Islet of Langerhans (tissue), 1 donor: ENCODE measurements around the gene SLC25A13.

Experiments used
- FAIRE-seq: peaks from one replicate; lab custom pipeline; 2011; peaks lifted over from hg19 to GRCh38; lab: Jason Lieb, UNC

The SLC25A13 gene

GRCh38 chr7:96322373-96322695 is 436 bp upstream of the SLC25A13 start:
- no peak for FAIRE-seq

- FAIRE-seq, result no peak
Measured at GRCh38 chr7:96321031-96321657, 754 bp downstream of the SLC25A13 start.

GRCh38 chr7:96320442-96320841 is 1.5 kb downstream of the SLC25A13 start:
- FAIRE-seq, result no peak

- FAIRE-seq, result no peak
Measured at GRCh38 chr7:96319439-96319838, 2.5 kb downstream of the SLC25A13 start.

- no peak for FAIRE-seq
Measured at GRCh38 chr7:96316949-96317348, 4.9 kb downstream of the SLC25A13 start.

GRCh38 chr7:96315125-96315512 is 6.8 kb downstream of the SLC25A13 start:
- FAIRE-seq, result no peak

- no peak for FAIRE-seq
Measured at GRCh38 chr7:96314402-96315124, 7.3 kb downstream of the SLC25A13 start.

GRCh38 chr7:96313940-96314339 is 8.0 kb downstream of the SLC25A13 start:
- no peak for FAIRE-seq

GRCh38 chr7:96312502-96312901 is 9.4 kb downstream of the SLC25A13 start:
- FAIRE-seq, result no peak

GRCh38 chr7:96311967-96312366 is 9.9 kb downstream of the SLC25A13 start:
- no peak for FAIRE-seq

GRCh38 chr7:96310110-96310509 is 11.8 kb downstream of the SLC25A13 start:
- no peak for FAIRE-seq

GRCh38 chr7:96308950-96309263 is 13.0 kb downstream of the SLC25A13 start:
- FAIRE-seq, result no peak

GRCh38 chr7:96308253-96308949 is 13.5 kb downstream of the SLC25A13 start:
- FAIRE-seq, result peak; percentile 36

- FAIRE-seq, result no peak
Measured at GRCh38 chr7:96306385-96307125, 15.3 kb downstream of the SLC25A13 start.

GRCh38 chr7:96305915-96306314 is 16.0 kb downstream of the SLC25A13 start:
- FAIRE-seq, result no peak

GRCh38 chr7:96304573-96304972 is 17.3 kb downstream of the SLC25A13 start:
- FAIRE-seq, result no peak

GRCh38 chr7:96303686-96304443 is 18.0 kb downstream of the SLC25A13 start:
- no peak for FAIRE-seq

GRCh38 chr7:96303105-96303685 is 18.7 kb downstream of the SLC25A13 start:
- no peak for FAIRE-seq

- FAIRE-seq, result no peak
Measured at GRCh38 chr7:96300986-96301385, 20.9 kb downstream of the SLC25A13 start.

- no peak for FAIRE-seq
Measured at GRCh38 chr7:96300502-96300901, 21.4 kb downstream of the SLC25A13 start.

- FAIRE-seq, result no peak
Measured at GRCh38 chr7:96299496-96299895, 22.4 kb downstream of the SLC25A13 start.

GRCh38 chr7:96297876-96298275 is 24.0 kb downstream of the SLC25A13 start:
- no peak for FAIRE-seq
